Measurements from ENCODE around the gene RHBDD1.

Gene RHBDD1

DNA sequence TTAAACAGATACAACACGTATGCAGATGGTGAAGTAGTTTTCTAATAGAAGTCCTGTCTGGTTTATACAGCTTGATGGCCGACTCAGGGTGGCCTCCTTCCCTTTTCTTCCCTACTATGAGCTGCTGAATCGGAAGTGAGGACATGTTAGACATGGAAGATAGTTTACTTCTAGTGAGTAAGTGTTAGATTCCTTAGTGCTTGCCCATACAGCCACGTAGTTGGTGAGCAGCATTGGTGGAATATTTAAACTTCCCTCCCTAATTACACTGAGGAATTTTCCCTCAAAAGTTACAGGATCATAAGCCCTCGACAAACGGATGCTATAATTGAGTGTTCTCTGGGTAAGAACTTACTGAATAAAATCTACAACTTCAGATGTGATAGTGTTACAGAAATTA is 52.1 kb downstream of the RHBDD1 start:
- no peak for DNase-seq (ENCODE audit: low spot score)

DNA sequence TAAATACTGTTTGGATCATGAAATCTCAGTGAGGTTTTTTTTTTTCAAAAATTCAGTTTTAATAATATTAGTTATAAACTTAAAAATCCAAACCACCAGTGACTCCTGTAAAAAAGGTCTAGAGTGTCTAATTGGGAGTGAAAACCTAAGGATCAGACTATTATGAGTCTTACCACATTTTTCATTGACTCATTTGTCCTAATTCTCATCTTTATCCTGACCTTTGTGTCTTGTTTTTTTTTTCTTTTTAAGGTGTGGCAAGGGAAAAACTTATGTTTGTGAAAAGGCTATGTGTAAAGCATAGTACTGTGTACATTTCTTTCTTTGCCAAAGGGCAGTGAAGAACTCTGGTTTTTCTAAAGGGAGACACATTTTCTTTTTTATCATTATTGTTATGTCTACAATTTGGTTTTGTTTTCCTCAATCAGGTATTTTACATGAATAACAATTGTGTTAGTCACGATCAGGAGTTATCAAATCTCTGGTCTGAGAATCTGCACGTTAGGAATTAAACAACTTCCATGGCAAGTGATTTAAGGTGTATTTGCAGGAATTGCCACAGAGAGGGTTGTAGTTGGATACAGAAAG is 52.6 kb downstream of the RHBDD1 start:
- DNase-seq (ENCODE audit: low spot score), result no peak

DNA sequence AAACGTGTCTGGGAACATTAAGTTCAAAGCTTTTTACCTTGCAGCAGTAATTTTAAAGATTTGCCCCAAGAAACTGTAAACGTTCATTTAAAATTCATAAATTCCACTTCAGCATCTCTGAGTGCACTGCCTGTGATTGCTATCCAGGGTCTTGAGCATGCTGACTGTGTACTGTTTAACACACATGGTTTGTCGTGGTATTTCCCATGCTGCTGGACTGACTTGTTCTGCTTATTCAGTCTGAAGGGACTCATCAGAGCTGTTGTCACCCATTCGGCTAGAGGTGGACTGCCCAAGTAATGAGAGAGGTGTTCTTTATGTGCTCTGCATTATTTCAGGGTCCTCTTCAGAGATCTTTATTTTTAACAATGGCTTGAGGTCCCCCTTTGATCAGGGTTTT is 53.1 kb downstream of the RHBDD1 start:
- no peak for DNase-seq (ENCODE audit: low spot score)

DNA sequence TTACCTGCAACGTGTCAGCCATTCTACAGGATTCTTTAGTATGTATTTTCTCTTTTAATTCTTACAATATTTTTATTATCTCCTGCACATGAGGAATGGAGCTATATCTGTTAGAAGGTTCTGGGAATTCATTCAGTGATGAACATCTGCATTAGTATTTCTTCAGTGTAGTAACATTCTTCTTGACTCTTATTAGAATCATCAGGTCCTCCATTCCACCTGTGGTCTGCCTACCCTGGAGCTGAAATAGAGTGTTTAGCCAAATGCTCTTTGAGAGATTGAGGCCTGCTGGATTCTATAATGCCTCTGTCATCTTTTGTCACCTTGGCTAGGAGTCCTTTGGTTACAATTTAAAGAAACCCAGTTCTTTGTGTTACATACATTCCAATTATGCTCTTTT is 54.4 kb downstream of the RHBDD1 start:
- no peak for DNase-seq (ENCODE audit: low spot score)

DNA sequence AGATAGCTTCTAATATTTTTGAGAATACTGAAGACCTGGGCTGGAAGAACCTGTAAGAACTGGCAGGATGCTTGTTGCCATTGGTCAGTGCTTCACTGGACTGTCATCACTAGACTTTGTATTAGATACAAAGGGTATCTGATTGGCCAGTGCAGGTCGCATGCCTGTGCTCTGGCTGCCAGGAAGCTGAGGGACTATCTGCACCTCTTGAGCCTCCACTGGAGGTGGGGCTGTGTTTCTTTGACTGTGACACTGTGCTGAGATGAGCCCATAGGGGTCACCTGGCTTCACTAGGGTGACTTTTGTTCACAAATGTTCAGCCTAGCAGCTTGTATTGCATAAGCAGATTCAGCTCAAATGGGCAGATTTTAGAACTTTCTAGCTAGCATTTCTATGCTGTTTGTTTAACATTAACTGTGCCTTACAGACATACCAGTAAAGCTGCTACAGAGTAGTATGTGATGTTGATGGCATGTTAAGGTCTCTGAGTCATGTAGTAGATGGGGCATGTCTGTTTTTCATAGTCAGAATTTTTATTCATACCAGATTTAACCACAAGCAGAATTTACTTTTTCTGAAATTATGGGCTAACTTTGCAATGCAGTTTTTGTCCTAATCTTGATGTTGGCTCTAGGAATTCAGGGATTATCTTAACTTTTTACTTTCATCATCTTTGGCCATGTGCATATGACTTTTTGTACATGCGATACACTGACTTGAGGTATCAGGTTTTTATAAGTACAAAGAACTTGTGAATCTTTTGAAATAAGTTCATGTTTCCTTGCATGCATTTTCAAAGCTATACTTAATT is 56.1 kb downstream of the RHBDD1 start:
- DNase-seq (ENCODE audit: low spot score), result no peak

DNA sequence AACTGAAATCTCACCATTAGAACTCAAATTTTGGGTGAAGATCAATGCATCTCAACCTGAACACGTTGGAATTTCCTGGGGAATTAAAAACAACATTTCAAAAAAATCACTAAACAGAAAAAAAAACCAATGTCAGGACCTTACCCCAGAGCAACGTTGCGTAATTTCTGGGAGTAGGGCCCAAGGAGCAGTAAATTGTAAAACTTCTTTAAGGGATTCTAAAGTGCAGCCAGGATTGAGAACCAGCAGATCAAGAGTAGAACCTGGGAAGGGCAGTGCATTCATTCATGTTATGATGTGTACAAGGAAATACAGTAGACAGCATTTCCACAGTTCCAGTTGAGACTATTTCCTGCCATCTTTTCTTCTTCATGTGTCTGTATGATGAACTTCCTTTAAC is 56.9 kb downstream of the RHBDD1 start:
- DNase-seq (ENCODE audit: low spot score), result no peak

DNA sequence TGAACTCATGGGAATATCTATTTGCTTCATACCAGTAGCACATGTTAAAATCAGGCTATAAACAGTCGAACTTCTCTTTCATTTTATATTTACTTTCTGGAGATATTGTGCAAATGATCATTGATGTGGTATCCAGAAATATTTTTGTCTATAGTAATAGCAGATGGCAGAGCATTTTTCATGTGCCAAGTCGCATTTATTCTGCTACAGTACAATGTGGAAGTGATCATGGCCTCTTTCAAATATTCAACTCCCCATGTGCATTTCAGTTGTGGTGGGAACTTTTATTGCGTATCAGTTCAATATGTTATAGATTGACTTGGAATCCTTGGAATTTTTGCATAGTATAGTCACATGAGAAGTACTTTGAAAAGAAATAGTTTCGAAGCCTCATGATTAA is 57.4 kb downstream of the RHBDD1 start:
- no peak for DNase-seq (ENCODE audit: low spot score)

DNA sequence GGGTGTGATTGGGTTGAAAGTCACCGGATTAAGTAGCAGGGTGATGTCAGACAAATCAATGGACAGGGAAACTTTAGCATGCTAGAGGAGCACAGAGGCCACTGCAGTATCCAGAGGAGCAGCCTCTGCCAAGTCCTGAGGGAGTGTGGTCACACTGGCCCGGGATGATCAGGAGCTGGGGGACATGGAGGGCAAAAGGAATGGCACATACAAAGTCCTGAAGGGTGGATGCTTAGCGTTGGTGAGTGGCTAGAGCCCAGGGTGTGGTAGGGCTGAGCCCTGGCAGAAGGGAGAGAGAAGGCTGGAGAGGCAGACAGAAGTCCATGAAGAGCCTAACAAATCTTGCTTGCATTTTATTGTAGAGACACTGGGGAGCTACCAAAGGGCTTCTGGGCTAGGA is 58.9 kb downstream of the RHBDD1 start:
- DNase-seq (ENCODE audit: low spot score), result no peak

DNA sequence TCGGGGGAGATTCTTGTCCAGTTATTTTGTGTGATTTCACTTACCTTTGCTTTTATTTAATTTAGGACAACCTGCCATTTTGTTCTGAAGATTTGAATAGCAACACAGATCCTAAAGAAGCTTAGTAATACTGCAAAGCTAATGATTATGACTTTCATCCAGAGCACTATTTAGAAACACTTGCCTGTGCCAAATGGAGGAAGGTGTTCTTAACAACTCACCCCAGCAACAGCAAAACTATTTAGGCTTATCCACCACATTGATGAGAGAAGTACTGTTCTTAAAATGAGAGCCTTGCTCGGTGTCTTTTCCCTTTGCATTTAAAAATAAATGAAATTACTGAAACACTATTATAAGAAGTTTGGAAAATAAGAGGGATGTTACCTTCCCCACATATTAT is 59.7 kb downstream of the RHBDD1 start:
- no peak for DNase-seq (ENCODE audit: low spot score)

DNA sequence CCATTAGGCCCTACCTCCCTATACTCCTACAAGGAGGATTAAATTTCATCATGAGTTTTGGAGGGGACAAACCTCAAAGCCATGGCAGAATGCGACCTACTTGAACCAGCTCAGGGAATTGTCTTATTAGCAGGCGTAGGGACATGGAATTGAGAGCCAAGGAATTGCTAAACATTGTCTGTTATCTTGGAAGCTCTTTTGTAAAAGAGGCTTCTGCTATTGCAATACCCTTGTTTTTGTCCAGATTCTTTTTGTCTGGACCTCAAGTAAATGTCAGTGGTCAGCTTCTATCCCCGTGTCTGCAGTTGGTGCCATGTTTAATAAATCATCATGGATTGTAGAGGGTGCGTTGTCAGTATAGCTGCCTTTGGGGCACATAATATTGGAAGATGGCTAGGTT is 62.3 kb downstream of the RHBDD1 start:
- no peak for DNase-seq (ENCODE audit: low spot score)

DNA sequence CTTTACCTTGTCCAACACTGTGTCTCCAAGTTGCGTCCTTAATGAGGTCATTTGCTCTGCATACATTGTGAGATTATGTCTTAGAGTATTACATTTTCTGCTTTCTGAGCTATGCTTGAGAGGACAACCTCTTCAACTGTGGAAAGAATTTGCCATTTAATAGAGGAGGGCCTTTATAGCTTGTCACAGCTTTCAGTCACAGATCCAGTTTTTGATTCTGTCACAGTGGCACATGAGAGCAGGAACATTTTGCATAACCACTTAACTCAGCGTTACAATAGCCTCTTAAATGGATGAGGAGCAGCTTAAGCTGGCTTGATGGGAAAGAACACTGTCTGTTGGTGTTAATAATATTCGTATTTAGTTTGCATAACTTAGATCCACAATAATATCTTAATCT is 63.0 kb downstream of the RHBDD1 start:
- no peak for DNase-seq (ENCODE audit: low spot score)

DNA sequence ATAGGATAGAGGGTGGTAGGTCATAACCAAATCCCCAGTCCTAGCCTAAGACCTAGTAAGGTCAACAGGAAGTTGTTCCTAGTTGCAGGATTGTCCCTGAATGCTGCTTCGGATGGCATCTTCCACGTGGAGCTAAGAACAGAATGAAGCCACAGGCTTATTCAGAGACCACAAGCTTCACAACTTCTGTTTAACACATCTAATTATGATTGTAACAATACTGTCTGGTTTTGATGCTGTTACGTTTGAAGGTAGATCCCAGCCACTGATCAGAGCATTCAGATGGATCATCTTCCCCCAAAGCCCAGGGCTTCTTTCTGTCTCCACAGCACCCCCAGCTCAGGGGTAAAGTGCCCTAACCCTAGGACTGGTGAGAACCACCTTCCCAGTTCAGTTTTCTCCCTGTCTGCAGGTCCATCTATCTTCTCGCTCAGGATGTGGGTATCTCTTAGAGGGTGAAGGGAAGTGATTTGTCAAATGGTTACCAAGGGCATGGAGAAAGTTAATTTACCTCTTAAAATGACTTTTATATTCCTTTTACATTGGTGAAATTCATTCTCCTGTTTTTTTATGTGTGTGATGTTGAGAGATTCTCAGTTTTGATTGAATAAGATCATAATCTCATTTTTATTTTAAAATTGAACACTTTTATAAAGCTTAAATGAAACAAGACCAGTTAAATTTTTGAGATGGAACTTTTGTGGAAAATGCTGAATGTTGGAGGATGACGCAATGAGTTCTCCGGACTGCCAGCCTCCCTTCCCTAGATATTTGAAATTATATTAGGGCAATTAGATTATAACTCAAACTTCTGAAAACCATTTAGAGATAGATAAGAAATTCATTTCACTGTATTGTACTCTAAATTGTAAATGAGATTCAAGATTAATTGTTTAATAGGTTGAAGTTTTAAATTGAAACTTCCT is 66.5 kb downstream of the RHBDD1 start:
- DNase-seq (ENCODE audit: low spot score), result no peak

DNA sequence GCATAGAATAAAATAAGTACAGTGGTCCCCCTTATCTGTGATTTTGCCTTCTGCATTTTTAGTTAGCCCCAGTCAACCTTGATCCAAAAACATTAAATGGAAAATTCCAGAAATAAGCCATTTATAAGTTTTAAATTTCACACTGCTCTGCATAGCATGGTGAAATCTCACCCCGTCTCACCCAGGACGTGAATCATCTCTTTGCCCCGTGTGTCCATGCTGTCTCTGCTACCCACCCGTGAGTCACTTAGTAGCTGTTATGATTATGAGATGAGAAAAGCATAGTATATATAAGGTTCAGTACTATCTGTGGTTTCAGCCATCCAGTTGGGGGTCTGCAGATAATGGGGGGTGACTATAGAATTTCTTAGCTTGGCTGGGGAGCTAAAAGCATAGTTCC is 67.3 kb downstream of the RHBDD1 start:
- DNase-seq (ENCODE audit: low spot score), result no peak

DNA sequence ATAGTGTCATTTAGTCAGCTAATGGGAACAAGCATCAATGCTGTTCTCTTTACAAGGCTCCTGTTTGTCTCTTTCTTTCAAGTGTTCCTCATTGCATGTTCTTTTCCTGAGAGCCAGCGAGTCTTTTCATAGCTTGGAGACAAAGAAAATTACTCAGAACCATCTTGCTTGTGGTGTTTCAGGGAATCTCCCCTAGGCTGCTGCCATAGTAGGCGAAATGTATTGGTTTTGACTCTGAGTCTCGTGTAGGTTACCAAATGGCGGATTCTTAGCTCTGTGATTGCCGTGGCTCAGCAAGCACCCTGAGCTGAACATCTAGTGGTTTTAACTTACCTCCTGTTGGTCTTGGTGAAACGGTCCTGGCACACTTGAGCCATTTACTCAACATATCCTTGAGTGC is 68.7 kb downstream of the RHBDD1 start:
- DNase-seq (ENCODE audit: low spot score), result no peak

DNA sequence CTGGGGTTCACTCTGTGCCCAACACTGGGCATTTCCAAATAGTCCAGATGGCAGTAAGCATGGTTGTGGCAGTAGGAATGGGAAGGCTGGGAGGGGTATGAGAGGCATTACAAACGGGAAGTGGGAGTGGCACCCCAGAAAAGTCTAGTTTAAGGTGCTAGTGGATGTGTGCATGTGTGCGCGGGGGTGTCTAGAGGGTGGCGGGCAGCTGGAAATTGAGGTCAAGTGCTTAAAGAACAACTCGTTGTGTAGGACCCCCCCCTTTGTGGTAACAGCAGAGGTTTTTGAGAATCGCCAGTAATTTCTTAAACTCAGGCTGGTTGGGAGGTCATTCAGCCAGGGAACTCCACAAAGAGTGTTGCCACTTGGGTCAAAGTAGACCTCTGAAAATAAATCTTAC is 69.9 kb downstream of the RHBDD1 start:
- no peak for DNase-seq (ENCODE audit: low spot score)

DNA sequence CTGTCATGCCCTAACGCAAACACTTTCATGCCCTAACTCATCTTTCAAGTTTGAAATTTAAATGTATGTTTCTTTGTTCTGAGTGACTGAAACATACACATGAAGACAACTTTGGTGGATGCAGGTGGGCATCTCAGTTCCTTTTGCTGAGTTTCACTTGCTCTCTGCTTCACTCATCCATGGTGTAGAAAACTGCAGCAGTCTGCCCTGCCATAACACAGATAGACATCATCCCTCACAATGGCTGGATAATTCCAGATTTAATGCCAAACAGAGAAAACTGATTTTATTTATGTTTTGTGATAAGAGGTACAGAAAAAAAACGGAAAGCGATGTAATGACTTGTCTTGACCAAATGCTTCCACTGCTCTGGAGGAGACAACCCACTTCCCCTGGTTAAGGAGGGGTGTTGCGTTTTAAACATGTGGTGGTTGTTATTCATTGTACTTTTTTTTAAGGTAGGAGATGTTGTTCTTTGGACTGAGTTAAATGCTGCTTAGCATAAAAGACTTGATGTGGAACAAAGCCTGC is 70.4 kb downstream of the RHBDD1 start:
- DNase-seq (ENCODE audit: low spot score), result no peak

DNA sequence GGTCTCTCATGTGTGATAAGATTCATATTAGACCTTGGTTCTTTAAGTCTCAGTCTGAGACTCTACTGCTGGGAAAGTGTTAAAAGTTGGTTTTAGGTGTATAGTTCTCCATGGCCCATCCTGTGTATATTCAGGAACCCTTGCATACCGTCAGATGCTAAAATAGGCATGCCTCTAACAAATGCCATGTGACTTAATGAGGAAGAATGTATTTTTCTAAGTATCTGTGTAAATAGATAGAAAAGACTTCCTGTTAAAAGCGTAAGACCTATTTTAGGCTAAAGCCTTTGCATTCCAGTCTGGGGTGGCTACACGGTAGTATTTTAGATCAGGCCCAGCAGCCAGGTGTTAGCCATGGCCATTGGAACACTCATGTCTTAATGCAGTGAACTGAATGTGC is 73.3 kb downstream of the RHBDD1 start:
- DNase-seq (ENCODE audit: low spot score), result no peak

DNA sequence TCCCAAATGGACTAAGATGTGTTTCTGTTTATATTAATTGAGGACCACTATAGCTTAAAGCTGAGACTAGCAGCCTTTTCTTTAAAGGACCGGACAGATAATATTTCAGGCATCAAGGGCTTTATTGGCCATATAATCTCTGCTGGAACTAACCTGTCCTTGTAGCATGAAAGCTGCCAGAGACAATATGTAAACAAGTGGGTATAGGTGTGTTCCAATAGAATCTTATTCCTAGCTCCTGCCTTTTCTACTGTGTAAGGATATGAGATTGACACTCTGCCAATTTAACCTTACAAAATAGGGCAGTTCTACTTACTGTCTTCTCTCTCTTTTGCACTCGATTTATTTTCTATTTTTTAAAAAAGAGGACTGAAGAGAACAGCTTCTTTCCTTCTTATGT is 74.0 kb downstream of the RHBDD1 start:
- DNase-seq (ENCODE audit: low spot score), result no peak

DNA sequence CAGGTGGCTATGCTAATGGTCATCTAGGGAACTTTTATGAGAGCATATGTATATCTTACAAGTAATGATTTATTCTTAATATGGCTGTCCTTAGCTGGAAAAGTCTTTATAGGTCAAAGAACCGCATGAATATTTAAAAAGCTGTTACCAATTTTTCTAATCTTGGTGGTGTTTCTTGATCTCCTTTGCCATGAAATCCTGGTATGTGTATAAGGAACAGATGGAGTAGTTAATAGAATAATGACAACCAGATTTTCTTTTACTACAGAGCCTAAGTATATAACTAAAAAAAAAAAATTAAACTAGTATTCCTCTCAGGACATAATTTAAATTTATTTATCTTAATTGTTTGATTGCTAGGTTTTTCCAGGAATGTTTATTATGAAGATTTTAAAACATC is 74.5 kb downstream of the RHBDD1 start:
- DNase-seq (ENCODE audit: low spot score), result no peak

DNA sequence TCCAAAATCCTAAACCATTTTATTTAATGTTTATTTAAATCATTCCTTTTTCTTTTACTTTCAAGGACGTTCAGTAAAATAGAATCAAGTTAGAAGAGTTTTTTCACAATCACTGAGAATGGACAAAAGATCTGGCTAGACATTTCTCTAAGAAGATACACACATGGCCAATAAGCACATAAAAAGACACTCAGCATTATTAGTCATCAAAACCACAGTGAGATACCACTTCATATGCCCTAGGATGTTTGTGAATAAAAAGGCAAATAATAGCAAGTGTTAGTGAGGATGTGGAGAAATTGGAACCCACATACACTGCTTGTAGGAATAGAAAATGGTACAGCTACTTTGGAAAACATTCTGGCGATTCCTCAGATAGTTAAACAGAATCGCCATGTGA is 76.1 kb downstream of the RHBDD1 start:
- DNase-seq (ENCODE audit: low spot score), result no peak

DNA sequence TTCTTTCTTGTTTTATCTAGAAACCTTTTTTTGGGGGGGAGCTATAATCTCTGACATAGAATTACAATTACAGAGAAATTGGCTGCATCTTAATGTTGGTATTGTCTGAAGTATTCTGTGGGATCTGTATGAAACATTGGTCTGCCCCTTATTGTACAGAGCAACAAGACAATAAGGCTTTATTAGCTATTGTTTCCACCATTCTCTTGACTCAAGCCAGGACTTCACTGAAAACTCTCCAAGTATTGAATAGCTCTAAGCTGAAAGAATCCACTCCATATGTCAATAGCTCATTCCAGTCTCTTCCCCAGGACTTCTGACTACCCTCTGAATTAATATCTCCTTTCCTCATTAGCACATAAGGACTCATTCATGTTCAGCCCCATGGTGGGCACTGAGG is 77.8 kb downstream of the RHBDD1 start:
- peak; percentile 67 for DNase-seq (ENCODE audit: low spot score)

DNA sequence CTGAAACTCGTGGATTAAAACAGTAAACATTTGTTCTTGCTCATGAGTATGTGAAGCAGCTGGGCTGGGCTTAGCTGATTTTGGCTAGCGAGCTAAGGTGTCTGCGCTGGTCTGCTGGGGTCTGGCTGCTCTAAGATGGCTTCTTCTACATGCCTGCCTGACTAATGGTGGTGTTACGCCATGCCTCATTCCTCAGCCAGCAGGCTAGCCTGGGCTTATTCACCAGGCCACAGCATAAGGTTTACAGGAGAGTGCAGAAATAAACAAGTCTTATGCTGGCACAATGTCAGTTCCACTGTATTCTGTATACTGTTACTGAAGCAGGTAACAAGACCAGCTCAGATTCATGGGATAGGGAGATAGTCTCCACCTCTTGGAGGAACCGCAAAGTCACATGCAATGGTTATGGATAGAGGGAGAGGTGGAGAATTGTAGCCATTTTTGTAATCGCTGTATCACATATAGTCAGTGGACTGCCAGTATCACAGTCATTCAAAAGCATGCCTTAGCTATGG is 80.0 kb downstream of the RHBDD1 start:
- DNase-seq (ENCODE audit: low spot score), result no peak

DNA sequence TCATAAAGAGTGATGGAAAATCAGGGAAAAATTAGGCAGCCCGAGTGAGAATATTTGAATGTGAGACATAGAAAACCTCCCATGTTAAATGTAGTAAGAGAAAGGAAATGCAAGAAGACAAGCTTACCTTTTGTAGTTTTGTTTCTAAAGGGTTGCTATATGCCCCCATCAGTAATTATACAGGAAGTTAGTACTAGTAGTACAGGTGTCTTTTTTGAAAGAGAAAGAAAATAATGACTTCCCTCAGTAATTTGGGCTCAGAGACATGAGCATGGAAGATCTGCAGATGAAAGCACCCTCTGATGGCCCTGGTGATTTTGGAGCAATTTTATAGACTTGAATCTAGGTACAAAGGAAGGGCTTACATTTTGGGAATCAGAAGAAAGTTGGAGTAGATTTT is 80.8 kb downstream of the RHBDD1 start:
- no peak for DNase-seq (ENCODE audit: low spot score)

Data from pons (tissue), 1 donor.